HCT116 (cell line): ENCODE data around the gene TJP3. TPM values are rescaled to one million over a fixed set of nuclear protein-coding genes. Genes with fewer than 3 reads are reported as not detected.

Experiments used
- ATAC-seq: fragments of 200-7000 bp; cut with Tn5 transposase; 2 replicates; pipeline ENCODE4 v1.9.1; 2020; ENCODE audit warnings: mild to moderate bottlenecking, moderate library complexity
- BruUV-seq: library from RNA; stranded (reverse); fragments of 400-500 nt; replicated peaks from 2 replicates; lab custom pipeline; 2021; lab: Mats Ljungman, UMichigan
- CTCF ChIA-PET: fragments of 300-600 bp; sonication (Branson Sonifier 250); formaldehyde crosslinking; loops from one replicate; lab custom pipeline; 2021; ENCODE audit warnings: antibody characterized with exemption; lab: Charles Lee
- POLR2A ChIA-PET: fragments of 300-600, 350-600 bp; sonication (Branson Sonifier 250); formaldehyde crosslinking; loops from one replicate; lab custom pipeline; 2021; ENCODE audit warnings: antibody characterized with exemption; lab: Charles Lee
- RAD21 ChIA-PET, 2 experiments: fragments of 300-600 bp; sonication (Branson Sonifier 250); formaldehyde crosslinking; loops; one replicate each; lab custom pipeline; 2023; ENCODE audit warnings: low total read pairs in 2 of 2; ENCODE audit not compliant: uncharacterized antibody in 2 of 2, unreplicated experiment in 2 of 2, low non-redundant PET in 1 of 2; lab: Charles Lee
- DNase-seq: peaks from one replicate; pipeline ENCODE4 v3.0.0-alpha.2; 2010; ENCODE audit warnings: low read depth, low spot score
- H2AFZ ChIP-seq: fragments of 200-600 bp; shearing (Covaris generic), sonication (generic); 2 replicates; pipeline ENCODE4 v1.6.1; 2017; ENCODE audit warnings: low read depth, mixed run types, mixed read lengths, antibody characterized with exemption, low read length; ENCODE audit not compliant: poor library complexity, severe bottlenecking
- H3K27ac ChIP-seq: 2 replicates; pipeline ENCODE4 v1.5.1; 2012; ENCODE audit warnings: low read depth, low read length
- H3K27me3 ChIP-seq: fragments of 200-600 bp; sonication (generic); 2 replicates; pipeline ENCODE4 v1.6.1; 2016; ENCODE audit warnings: mixed run types, low read length, mixed read lengths; ENCODE audit not compliant: insufficient read depth
- H3K36me3 ChIP-seq, 2 experiments: fragments of 200-500 bp in 1 of 2; fragments of 200-600 bp in 1 of 2; sonication (Bioruptor generic) in 1 of 2; sonication (generic) in 1 of 2; 2 replicates each; pipeline versions ENCODE4 v1.5.1 to v1.6.1; 2014 to 2016; ENCODE audit warnings: low read length in 2 of 2, inconsistent platforms in 1 of 2, mixed read lengths in 1 of 2, mixed run types in 1 of 2; ENCODE audit not compliant: insufficient read depth in 2 of 2, control insufficient read depth in 1 of 2
- H3K4me1 ChIP-seq, 2 experiments: fragments of 200-600 bp in 1 of 2; sonication (generic) in 1 of 2; 2 replicates each; pipeline versions ENCODE4 v1.5.1 to v1.6.1; 2012 to 2017; ENCODE audit warnings: low read length in 2 of 2, inconsistent platforms in 1 of 2, mild to moderate bottlenecking in 1 of 2, mixed read lengths in 1 of 2, mixed run types in 1 of 2, moderate library complexity in 1 of 2; ENCODE audit not compliant: insufficient read depth in 2 of 2, control insufficient read depth in 1 of 2
- H3K4me2 ChIP-seq: fragments of 200-600 bp; sonication (generic); 2 replicates; pipeline ENCODE4 v1.6.1; 2017; ENCODE audit warnings: mixed run types, low read length, mixed read lengths
- H3K4me3 ChIP-seq, 2 experiments: fragments of 200-600 bp in 1 of 2; sonication (generic) in 1 of 2; replicated peaks in 1 of 2; 2 replicates each; pipeline ENCODE4 v1.5.1; 2011 to 2016; ENCODE audit warnings: low read length in 2 of 2, control low read depth in 1 of 2, low read depth in 1 of 2, mild to moderate bottlenecking in 1 of 2, mixed read lengths in 1 of 2, mixed run types in 1 of 2
- H3K79me2 ChIP-seq: fragments of 200-600 bp; sonication (generic); 2 replicates; pipeline ENCODE4 v1.6.1; 2017; ENCODE audit warnings: mild to moderate bottlenecking, mixed run types, low read length, moderate library complexity, mixed read lengths; ENCODE audit not compliant: insufficient read depth
- H3K9ac ChIP-seq: fragments of 200-600 bp; sonication (generic); 2 replicates; pipeline ENCODE4 v1.6.1; 2016; ENCODE audit warnings: low read length, mixed read lengths
- H3K9me2 ChIP-seq: fragments of 200-600 bp; sonication (generic), shearing (Covaris generic); 2 replicates; pipeline ENCODE4 v1.6.1; 2017; ENCODE audit warnings: mixed run types, mild to moderate bottlenecking, moderate library complexity; ENCODE audit not compliant: insufficient read depth
- H3K9me3 ChIP-seq, 2 experiments: fragments of 200-500 bp in 1 of 2; fragments of 200-600 bp in 1 of 2; sonication (Bioruptor generic) in 1 of 2; sonication (generic) in 1 of 2; 2 replicates each; pipeline ENCODE4 v1.6.1; 2014 to 2017; ENCODE audit warnings: low read length in 2 of 2, mixed read lengths in 2 of 2, inconsistent platforms in 1 of 2, low read depth in 1 of 2, mild to moderate bottlenecking in 1 of 2, mixed run types in 1 of 2, moderate library complexity in 1 of 2; ENCODE audit not compliant: control insufficient read depth in 1 of 2, insufficient read depth in 1 of 2
- H4K20me1 ChIP-seq: fragments of 200-600 bp; sonication (generic), shearing (Covaris generic); 2 replicates; pipeline ENCODE4 v1.6.1; 2017; ENCODE audit warnings: mixed run types, mild to moderate bottlenecking, moderate library complexity; ENCODE audit not compliant: insufficient read depth
- CBX3 ChIP-seq: IDR thresholded peaks from 2 replicates; pipeline ENCODE4 v1.6.1; 2012; ENCODE audit warnings: low read depth
- EGR1 ChIP-seq: IDR thresholded peaks from 2 replicates; pipeline ENCODE4 v1.6.1; 2012; ENCODE audit warnings: low read depth
- ELF1 ChIP-seq: IDR thresholded peaks from 2 replicates; pipeline ENCODE4 v1.6.1; 2012; ENCODE audit warnings: low read depth, borderline replicate concordance
- EZH2 ChIP-seq: fragments of 200-600 bp; sonication (generic); IDR thresholded peaks from 2 replicates; pipeline ENCODE4 v1.6.1; 2017; ENCODE audit warnings: antibody characterized with exemption, mixed run types
- FOSL1 ChIP-seq: IDR thresholded peaks from 2 replicates; pipeline ENCODE4 v1.6.1; 2012; ENCODE audit warnings: low read depth
- JUND ChIP-seq: IDR thresholded peaks from 2 replicates; pipeline ENCODE4 v1.6.1; 2012
- RAD21 ChIP-seq: IDR thresholded peaks from 2 replicates; pipeline ENCODE4 v1.6.1; 2012; ENCODE audit warnings: low read depth, mild to moderate bottlenecking
- SIN3A ChIP-seq: IDR thresholded peaks from 2 replicates; pipeline ENCODE4 v1.6.1; 2012; ENCODE audit warnings: low read depth
- SP1 ChIP-seq: IDR thresholded peaks from 2 replicates; pipeline ENCODE4 v1.6.1; 2012; ENCODE audit warnings: low read depth
- SRF ChIP-seq: IDR thresholded peaks from 2 replicates; pipeline ENCODE4 v1.6.1; 2012; ENCODE audit warnings: low read depth
- TCF7L2 ChIP-seq: IDR thresholded peaks from 2 replicates; pipeline ENCODE4 v1.7.0; 2011; ENCODE audit warnings: borderline replicate concordance, inconsistent platforms; ENCODE audit not compliant: insufficient read depth, insufficient read length; ENCODE audit errors: extremely low read depth
- YY1 ChIP-seq: IDR thresholded peaks from 2 replicates; pipeline ENCODE4 v1.6.1; 2011; ENCODE audit warnings: low read length, low read depth, moderate library complexity, mild to moderate bottlenecking; ENCODE audit not compliant: insufficient replicate concordance; ENCODE audit errors: extremely low read depth
- ZFX ChIP-seq: fragments of 450-650 bp; IDR thresholded peaks from 2 replicates; pipeline ENCODE4 v1.6.1; 2017
- ZNF274 ChIP-seq: fragments of 200-500 bp; sonication (Bioruptor generic); IDR thresholded peaks from 2 replicates; pipeline ENCODE4 v1.6.1; 2014; ENCODE audit warnings: mild to moderate bottlenecking, low read depth, low read length, inconsistent platforms
- intact Hi-C: fragments of 100-400 bp; cut with micrococcal nuclease; formaldehyde crosslinking; loops from 2 replicates; pipeline ENCODE4 v1.10.0; 2022
- total RNA-seq: library from RNA; stranded (reverse); gene quantifications from one replicate; pipeline ENCODE4 v1.2.1, GENCODE V29; 2021; ENCODE audit not compliant: unreplicated experiment
- TF ChIP-seq, protein P1 (sequence below), 3 experiments: fragments of 200-600 bp in 1 of 3; sonication (generic) in 1 of 3; IDR thresholded peaks in 2 of 3; conservative IDR thresholded peaks in 1 of 3; 2 replicates each; pipeline ENCODE4 v1.5.1; 2012 to 2017; ENCODE audit warnings: low read depth in 2 of 3, low read length in 2 of 3, antibody characterized with exemption in 1 of 3, borderline replicate concordance in 1 of 3, control low read depth in 1 of 3, mild to moderate bottlenecking in 1 of 3, mixed read lengths in 1 of 3, mixed run types in 1 of 3, moderate library complexity in 1 of 3; ENCODE audit not compliant: insufficient read depth in 1 of 3
- TF ChIP-seq, protein P2 (sequence below): IDR thresholded peaks from 2 replicates; pipeline ENCODE4 v1.6.1; 2012
- TF ChIP-seq, protein P3 (sequence below): IDR thresholded peaks from 2 replicates; pipeline ENCODE4 v1.6.1; 2012
- TF ChIP-seq, protein P4 (sequence below): IDR thresholded peaks from 2 replicates; pipeline ENCODE4 v1.6.1; 2011; ENCODE audit warnings: mild to moderate bottlenecking, low read length, moderate library complexity; ENCODE audit not compliant: insufficient replicate concordance; ENCODE audit errors: extremely low read depth
- TF ChIP-seq, protein P5 (sequence below): IDR thresholded peaks from 2 replicates; pipeline ENCODE4 v1.6.1; 2012; ENCODE audit warnings: low read depth

The TJP3 gene
- total RNA-seq, 1 experiment from 2014 or later, result 69.6 TPM

DNA sequence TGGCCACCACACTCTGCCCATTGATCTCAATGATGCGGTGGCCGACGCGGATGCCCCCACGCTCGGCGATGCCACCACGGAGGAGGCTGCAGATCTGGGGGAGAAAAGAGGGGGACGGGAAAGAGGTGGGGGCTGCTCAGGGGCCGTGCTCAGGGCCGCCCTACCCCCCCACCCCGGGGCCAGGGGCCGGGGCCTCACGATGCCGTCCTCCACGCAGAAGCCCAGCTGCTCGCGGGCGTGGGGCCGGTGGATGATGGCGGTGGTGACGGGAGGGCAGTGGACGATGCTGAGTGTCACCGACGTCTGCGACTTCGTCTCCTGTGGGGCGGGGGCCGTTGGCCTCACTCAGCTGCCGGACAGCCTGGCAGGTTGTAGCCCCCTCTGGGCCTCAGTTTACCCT lies 43.1 kb downstream of the TJP3 start (continued):
- TF ChIP-seq, protein P1, sequence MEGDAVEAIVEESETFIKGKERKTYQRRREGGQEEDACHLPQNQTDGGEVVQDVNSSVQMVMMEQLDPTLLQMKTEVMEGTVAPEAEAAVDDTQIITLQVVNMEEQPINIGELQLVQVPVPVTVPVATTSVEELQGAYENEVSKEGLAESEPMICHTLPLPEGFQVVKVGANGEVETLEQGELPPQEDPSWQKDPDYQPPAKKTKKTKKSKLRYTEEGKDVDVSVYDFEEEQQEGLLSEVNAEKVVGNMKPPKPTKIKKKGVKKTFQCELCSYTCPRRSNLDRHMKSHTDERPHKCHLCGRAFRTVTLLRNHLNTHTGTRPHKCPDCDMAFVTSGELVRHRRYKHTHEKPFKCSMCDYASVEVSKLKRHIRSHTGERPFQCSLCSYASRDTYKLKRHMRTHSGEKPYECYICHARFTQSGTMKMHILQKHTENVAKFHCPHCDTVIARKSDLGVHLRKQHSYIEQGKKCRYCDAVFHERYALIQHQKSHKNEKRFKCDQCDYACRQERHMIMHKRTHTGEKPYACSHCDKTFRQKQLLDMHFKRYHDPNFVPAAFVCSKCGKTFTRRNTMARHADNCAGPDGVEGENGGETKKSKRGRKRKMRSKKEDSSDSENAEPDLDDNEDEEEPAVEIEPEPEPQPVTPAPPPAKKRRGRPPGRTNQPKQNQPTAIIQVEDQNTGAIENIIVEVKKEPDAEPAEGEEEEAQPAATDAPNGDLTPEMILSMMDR (IDR thresholded peaks at IDR 0.05 in 2 of 3, conservative IDR thresholded peaks at IDR 0.05 in 1 of 3; ENCODE audit: borderline replicate concordance in 1 of 3, insufficient read depth in 1 of 3, low read depth in 2 of 3, low read length in 2 of 3), result no peak
- TF ChIP-seq CBX3 (no peak), SRF (no peak), EGR1 (no peak), ELF1 (no peak), ZNF274 (no peak)

DNA sequence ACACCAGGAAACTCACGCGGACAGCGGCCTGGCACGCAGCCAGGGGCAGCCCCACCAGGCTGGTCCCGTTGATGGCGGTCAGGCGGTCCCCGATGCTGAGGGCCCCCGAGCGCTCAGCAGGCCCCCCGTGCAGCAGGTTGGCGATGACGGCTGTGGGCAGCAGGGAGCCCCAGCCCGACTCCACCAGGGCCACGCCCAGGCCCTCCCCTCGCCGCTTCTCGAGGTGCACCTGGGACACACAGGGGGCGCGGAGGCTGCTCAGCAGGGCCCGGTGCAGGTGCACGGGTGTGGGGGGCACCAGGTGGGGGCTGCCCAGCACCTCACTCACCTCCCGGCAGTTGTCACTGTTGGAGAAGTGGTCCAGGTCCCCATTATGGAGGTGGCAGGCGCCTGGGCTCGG lies 44.3 kb downstream of the TJP3 start:
- no peaks in the 10 kb centered on the region for H3K79me2 ChIP-seq
- H2AFZ ChIP-seq, result no peak overlapping the region
- DNase-seq (no peak), ATAC-seq (no peak)
- no peaks in the 10 kb centered on the region for H3K9me2 ChIP-seq
- intact Hi-C loops, result no loop called here
- no peaks in the 10 kb centered on the region for H3K4me1 ChIP-seq
- H3K27me3 ChIP-seq, result no peaks in the 10 kb centered on the region
- CTCF ChIA-PET, result no interaction called here
- no peak overlapping the region for H3K9ac ChIP-seq
- BruUV-seq, result no TSS peak
- no peaks in the 10 kb centered on the region for H3K9me3 ChIP-seq
- RAD21 ChIA-PET, result no interaction called here
- no peak overlapping the region for H3K4me2 ChIP-seq
- POLR2A ChIA-PET, result interaction anchor here (1.0 kb wide), 1 partner anchor 10 kb away, joined by 4 read pairs; no protein-coding TSS in a partner anchor
- H3K36me3 ChIP-seq, result peaks cover 0 to 3% of the 10 kb centered on the region in 2 experiments; a peak in 2 of 4 replicates
- no peak overlapping the region for H3K4me3 ChIP-seq
- no peak overlapping the region for H3K27ac ChIP-seq
- no peaks in the 10 kb centered on the region for H4K20me1 ChIP-seq
- TF ChIP-seq, protein P2, sequence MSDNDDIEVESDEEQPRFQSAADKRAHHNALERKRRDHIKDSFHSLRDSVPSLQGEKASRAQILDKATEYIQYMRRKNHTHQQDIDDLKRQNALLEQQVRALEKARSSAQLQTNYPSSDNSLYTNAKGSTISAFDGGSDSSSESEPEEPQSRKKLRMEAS, result no peak
- TF ChIP-seq ZFX (no peak), JUND (no peak), EZH2 (no peak), YY1 (no peak), CBX3 (no peak), ELF1 (no peak), SIN3A (no peak), TCF7L2 (no peak), FOSL1 (no peak), RAD21 (no peak), SP1 (no peak), EGR1 (no peak), SRF (no peak)
- TF ChIP-seq, protein P3, sequence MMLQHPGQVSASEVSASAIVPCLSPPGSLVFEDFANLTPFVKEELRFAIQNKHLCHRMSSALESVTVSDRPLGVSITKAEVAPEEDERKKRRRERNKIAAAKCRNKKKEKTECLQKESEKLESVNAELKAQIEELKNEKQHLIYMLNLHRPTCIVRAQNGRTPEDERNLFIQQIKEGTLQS, result no peak
- TF ChIP-seq, protein P4, sequence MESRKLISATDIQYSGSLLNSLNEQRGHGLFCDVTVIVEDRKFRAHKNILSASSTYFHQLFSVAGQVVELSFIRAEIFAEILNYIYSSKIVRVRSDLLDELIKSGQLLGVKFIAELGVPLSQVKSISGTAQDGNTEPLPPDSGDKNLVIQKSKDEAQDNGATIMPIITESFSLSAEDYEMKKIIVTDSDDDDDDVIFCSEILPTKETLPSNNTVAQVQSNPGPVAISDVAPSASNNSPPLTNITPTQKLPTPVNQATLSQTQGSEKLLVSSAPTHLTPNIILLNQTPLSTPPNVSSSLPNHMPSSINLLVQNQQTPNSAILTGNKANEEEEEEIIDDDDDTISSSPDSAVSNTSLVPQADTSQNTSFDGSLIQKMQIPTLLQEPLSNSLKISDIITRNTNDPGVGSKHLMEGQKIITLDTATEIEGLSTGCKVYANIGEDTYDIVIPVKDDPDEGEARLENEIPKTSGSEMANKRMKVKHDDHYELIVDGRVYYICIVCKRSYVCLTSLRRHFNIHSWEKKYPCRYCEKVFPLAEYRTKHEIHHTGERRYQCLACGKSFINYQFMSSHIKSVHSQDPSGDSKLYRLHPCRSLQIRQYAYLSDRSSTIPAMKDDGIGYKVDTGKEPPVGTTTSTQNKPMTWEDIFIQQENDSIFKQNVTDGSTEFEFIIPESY, result no peak
- TF ChIP-seq, protein P5, sequence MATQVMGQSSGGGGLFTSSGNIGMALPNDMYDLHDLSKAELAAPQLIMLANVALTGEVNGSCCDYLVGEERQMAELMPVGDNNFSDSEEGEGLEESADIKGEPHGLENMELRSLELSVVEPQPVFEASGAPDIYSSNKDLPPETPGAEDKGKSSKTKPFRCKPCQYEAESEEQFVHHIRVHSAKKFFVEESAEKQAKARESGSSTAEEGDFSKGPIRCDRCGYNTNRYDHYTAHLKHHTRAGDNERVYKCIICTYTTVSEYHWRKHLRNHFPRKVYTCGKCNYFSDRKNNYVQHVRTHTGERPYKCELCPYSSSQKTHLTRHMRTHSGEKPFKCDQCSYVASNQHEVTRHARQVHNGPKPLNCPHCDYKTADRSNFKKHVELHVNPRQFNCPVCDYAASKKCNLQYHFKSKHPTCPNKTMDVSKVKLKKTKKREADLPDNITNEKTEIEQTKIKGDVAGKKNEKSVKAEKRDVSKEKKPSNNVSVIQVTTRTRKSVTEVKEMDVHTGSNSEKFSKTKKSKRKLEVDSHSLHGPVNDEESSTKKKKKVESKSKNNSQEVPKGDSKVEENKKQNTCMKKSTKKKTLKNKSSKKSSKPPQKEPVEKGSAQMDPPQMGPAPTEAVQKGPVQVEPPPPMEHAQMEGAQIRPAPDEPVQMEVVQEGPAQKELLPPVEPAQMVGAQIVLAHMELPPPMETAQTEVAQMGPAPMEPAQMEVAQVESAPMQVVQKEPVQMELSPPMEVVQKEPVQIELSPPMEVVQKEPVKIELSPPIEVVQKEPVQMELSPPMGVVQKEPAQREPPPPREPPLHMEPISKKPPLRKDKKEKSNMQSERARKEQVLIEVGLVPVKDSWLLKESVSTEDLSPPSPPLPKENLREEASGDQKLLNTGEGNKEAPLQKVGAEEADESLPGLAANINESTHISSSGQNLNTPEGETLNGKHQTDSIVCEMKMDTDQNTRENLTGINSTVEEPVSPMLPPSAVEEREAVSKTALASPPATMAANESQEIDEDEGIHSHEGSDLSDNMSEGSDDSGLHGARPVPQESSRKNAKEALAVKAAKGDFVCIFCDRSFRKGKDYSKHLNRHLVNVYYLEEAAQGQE, result no peak
